Measurements from ENCODE around the gene DYNLT1.

- TF ChIP-seq POLR2AphosphoS5 (IDR thresholded peaks at IDR 0.05; ENCODE audit: borderline replicate concordance, low read depth, low read length) (no peak), EZH2 (IDR thresholded peaks at IDR 0.05) (no peak), FOXP2 (optimal IDR thresholded peaks at IDR 0.05; ENCODE audit: control extremely low read depth, extremely low read length, insufficient read depth) (no peak)
Observed at GRCh38 chr6:158687506-158687905, 43.0 kb upstream of the DYNLT1 start.
